ENCODE measurements around the gene NPLOC4. TPM values are rescaled to one million over a fixed set of nuclear protein-coding genes. Genes with fewer than 3 reads are reported as not detected.
A peak's percentile ranks its signal among the peaks of the same experiment; 100 is the strongest.

The NPLOC4 gene
- total and polyA plus RNA-seq, 2 of the 13 experiments (the other 11 are each of a cell fraction or from before 2014, with no cell fraction given): 57.0 to 97.0 TPM

- TF ChIP-seq HMGXB4 (CRISPR knock-in tag; IDR thresholded peaks at IDR 0.05; ENCODE audit: borderline replicate concordance in 1 of 2, low read depth in 1 of 2): peak; percentile 80 to 89; a peak in 3 of 4 replicates
- TF ChIP-seq ZNF556 (CRISPR knock-in tag; IDR thresholded peaks at IDR 0.05; ENCODE audit: borderline replicate concordance): peak; percentile 74; the same call in 1 of the 2 replicates
- no peak for TF ChIP-seq TRAFD1 (CRISPR knock-in tag; IDR thresholded peaks at IDR 0.05; ENCODE audit: borderline replicate concordance)
- TF ChIP-seq ZFY (CRISPR knock-in tag; IDR thresholded peaks at IDR 0.05): peak; percentile 88
- peak; percentile 67; the same call in 1 of the 2 replicates for TF ChIP-seq FOXO4 (CRISPR knock-in tag; conservative IDR thresholded peaks at IDR 0.05)
- no peak for TF ChIP-seq MEF2D (CRISPR knock-in tag; IDR thresholded peaks at IDR 0.05)
- peak; percentile 82; the same call in 1 of the 2 replicates for TF ChIP-seq ZNF557 (CRISPR knock-in tag; IDR thresholded peaks at IDR 0.05)
- no peak for TF ChIP-seq SRSF9 (IDR thresholded peaks at IDR 0.05; ENCODE audit: borderline replicate concordance, insufficient read depth, low read depth, low read length, poor library complexity, severe bottlenecking)
- peak; percentile 81; the same call in 1 of the 2 replicates for TF ChIP-seq DRAP1 (CRISPR knock-in tag; IDR thresholded peaks at IDR 0.05)
- TF ChIP-seq MYC (CRISPR knock-in tag; IDR thresholded peaks at IDR 0.05; ENCODE audit: borderline replicate concordance): peak; percentile 93
- TF ChIP-seq ZC3H13 (CRISPR knock-in tag; IDR thresholded peaks at IDR 0.05): peak; percentile 79
- TF ChIP-seq NFE2L1 (CRISPR knock-in tag; IDR thresholded peaks at IDR 0.05; ENCODE audit: borderline replicate concordance): no peak
- no peak for TF ChIP-seq TP53 (CRISPR knock-in tag; conservative IDR thresholded peaks at IDR 0.05)
- TF ChIP-seq NR2F2 (IDR thresholded peaks at IDR 0.05; ENCODE audit: borderline replicate concordance, low read depth): no peak; the same call in 1 of the 2 replicates
- TF ChIP-seq ARNT (IDR thresholded peaks at IDR 0.05): no peak
- TF ChIP-seq ONECUT2 (CRISPR knock-in tag; IDR thresholded peaks at IDR 0.05): no peak
- TF ChIP-seq ZNF678 (CRISPR knock-in tag; IDR thresholded peaks at IDR 0.05): no peak; the same call in 1 of the 2 replicates
- peak; percentile 57; the same call in 1 of the 2 replicates for TF ChIP-seq ZNF354B (CRISPR knock-in tag; IDR thresholded peaks at IDR 0.05)
- TF ChIP-seq SMAD3 (CRISPR knock-in tag; IDR thresholded peaks at IDR 0.05): no peak; the same call in 1 of the 2 replicates
- no peak for TF ChIP-seq ZNF260 (CRISPR knock-in tag; IDR thresholded peaks at IDR 0.05; ENCODE audit: borderline replicate concordance, low read depth)
- no peak for TF ChIP-seq TCF12 (IDR thresholded peaks at IDR 0.05)
- peak; percentile 40; the same call in 1 of the 2 replicates for TF ChIP-seq TCF12 (CRISPR knock-in tag; IDR thresholded peaks at IDR 0.05)
- peak; percentile 77 for TF ChIP-seq NRL (CRISPR knock-in tag; IDR thresholded peaks at IDR 0.05; ENCODE audit: borderline replicate concordance)
- TF ChIP-seq MXD3 (CRISPR knock-in tag; IDR thresholded peaks at IDR 0.05): peak; percentile 67
Measured at GRCh38 chr17:81666342-81667191, 29.7 kb upstream of the NPLOC4 start, which contains the start of the genes CCDC137 and OXLD1 (continued).

All from HepG2 (cell line).